ENCODE results near the gene LCN10. TPM values are rescaled to one million over a fixed set of nuclear protein-coding genes. Genes with fewer than 3 reads are reported as not detected.
"Not testable (repeated sequence)": the region's sequence is repeated elsewhere in the genome, so short reads cannot be mapped to it uniquely, and the experiment has no call there.

The LCN10 gene
- total and polyA plus RNA-seq, 9 of the 15 experiments (the other 6 are each of a cell fraction or from before 2014, with no cell fraction given) = 0.10 to 0.21 (median 0.14) TPM; not detected in 6

DNA sequence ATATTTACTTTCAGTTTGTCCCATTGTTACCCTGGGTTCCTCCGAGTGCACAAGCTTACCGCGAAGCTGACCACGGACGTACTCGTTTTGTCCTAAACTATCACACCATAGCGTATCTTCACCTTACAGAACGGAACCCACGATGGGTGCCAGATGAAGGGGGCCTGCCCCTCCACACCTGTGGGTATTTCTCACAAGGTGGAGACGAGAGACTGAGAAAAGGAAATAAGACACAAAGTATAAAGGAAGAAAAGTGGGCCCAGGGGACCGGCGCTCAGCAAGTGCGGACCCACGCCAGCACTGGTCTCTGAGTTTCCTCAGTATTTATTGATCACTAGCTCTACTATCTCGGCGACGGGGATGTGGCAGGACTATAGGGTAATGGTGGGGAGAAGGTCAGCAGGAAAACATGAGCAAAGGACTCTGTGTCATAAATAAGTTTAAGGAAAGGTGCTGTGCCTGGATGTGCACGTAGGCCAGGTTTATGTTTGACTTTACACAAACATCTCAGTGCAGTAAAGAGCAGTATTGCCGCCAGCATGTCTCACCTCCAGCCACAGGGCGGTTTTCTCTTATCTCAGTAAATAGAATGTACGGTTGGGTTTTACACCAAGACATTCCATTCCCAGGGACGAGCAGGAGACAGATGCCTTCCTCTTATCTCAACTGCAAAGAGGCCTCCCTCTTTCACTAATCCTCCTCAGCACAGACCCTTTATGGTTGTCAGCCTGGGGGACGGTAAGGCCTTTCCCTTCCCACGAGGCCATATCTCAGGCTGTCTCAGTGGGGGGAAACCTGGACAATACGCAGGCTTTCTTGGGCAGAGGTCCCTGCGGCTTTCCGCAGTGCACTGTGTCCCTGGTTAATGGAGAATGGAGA, 46.1 kb upstream of the LCN10 start (continued):
- TF ChIP-seq, protein P1, sequence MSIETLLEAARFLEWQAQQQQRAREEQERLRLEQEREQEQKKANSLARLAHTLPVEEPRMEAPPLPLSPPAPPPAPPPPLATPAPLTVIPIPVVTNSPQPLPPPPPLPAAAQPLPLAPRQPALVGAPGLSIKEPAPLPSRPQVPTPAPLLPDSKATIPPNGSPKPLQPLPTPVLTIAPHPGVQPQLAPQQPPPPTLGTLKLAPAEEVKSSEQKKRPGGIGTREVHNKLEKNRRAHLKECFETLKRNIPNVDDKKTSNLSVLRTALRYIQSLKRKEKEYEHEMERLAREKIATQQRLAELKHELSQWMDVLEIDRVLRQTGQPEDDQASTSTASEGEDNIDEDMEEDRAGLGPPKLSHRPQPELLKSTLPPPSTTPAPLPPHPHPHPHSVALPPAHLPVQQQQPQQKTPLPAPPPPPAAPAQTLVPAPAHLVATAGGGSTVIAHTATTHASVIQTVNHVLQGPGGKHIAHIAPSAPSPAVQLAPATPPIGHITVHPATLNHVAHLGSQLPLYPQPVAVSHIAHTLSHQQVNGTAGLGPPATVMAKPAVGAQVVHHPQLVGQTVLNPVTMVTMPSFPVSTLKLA (conservative IDR thresholded peaks at IDR 0.05) = peak; percentile 46 to 51; a peak in 3 of 4 replicates
- TF ChIP-seq RBBP5 (IDR thresholded peaks at IDR 0.05; ENCODE audit: borderline replicate concordance, insufficient read depth, low read length, poor library complexity, severe bottlenecking) = peak; percentile 56
- TF ChIP-seq TFAP4 (CRISPR knock-in tag; IDR thresholded peaks at IDR 0.05; ENCODE audit: borderline replicate concordance) = peak; percentile 29; the same call in 1 of the 2 replicates
- peak; percentile 17 for TF ChIP-seq SMAD4 (CRISPR knock-in tag; conservative IDR thresholded peaks at IDR 0.05)
- TF ChIP-seq MECOM (CRISPR knock-in tag; IDR thresholded peaks at IDR 0.05) = peak; percentile 25; the same call in 1 of the 2 replicates
- TF ChIP-seq TEAD4 (IDR thresholded peaks at IDR 0.05; ENCODE audit: low read length) = peak; percentile 69
- TF ChIP-seq TEAD4, JUN (CRISPR knock-in tag; IDR thresholded peaks at IDR 0.05; ENCODE audit: borderline replicate concordance): not testable (repeated sequence)
- 0 out of 2 replicates have a peak, but pooled peaks have one; percentile 28 for TF ChIP-seq ARID4B (CRISPR knock-in tag; IDR thresholded peaks at IDR 0.05)
- TF ChIP-seq NCOR1 (IDR thresholded peaks at IDR 0.05) = peak; percentile 83
- peak in 1 of 2 experiments; percentile 50; a peak in 1 of 4 replicates for TF ChIP-seq HDAC1 (IDR thresholded peaks at IDR 0.05)
- peak; percentile 84 for TF ChIP-seq ARID1B (IDR thresholded peaks at IDR 0.05)
- peak; percentile 83 for TF ChIP-seq LEF1 (IDR thresholded peaks at IDR 0.05)
- TF ChIP-seq NFRKB (IDR thresholded peaks at IDR 0.05; ENCODE audit: low read depth) = 0 out of 2 replicates have a peak, but pooled peaks have one; percentile 54
- peak; percentile 29; the same call in 1 of the 2 replicates for TF ChIP-seq ZNF263 (CRISPR knock-in tag; IDR thresholded peaks at IDR 0.05; ENCODE audit: borderline replicate concordance)
- TF ChIP-seq JUN (IDR thresholded peaks at IDR 0.05; ENCODE audit: borderline replicate concordance, low read depth, low read length) = 0 out of 2 replicates have a peak, but pooled peaks have one; percentile 17
- peak; percentile 74 for TF ChIP-seq TAL1 (IDR thresholded peaks at IDR 0.05)
- peak; percentile 50; the same call in 1 of the 2 replicates for TF ChIP-seq ZBTB2 (IDR thresholded peaks at IDR 0.05)
- TF ChIP-seq HDGF (IDR thresholded peaks at IDR 0.05) = 0 out of 2 replicates have a peak, but pooled peaks have one; percentile 39
